GM18526 (cell line): Measurements from ENCODE around the gene GPR15LG.

Source experiments
- POLR2A ChIP-seq: IDR thresholded peaks from 3 replicates; pipeline ENCODE4 v1.6.1; 2011; ENCODE audit not compliant: insufficient read length; ENCODE audit errors: extremely low read depth

Gene GPR15LG

GRCh38 chr10:84204122-84204521, 30.5 kb downstream of the GPR15LG start:
- no peak for TF ChIP-seq POLR2A

DNA sequence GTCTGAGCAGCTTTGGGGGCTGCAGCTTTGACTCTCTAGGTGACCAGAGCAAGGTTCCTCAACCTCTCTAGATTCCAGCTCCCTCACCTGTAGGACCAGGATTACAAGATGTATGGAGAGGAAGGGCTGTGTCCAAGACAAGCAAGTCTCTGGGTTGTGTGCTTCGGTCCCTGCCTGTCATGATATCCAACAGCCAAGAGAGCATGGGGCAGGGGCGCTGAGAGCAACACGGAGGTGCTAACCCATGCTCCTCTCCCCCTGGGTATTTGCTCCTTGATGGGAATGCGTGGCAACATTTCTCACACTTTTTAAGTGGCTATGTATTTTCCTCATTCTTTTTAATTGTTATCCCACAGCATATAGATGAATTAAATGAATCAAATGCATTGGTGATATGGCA, 31.0 kb downstream of the GPR15LG start:
- TF ChIP-seq POLR2A, result no peak

DNA sequence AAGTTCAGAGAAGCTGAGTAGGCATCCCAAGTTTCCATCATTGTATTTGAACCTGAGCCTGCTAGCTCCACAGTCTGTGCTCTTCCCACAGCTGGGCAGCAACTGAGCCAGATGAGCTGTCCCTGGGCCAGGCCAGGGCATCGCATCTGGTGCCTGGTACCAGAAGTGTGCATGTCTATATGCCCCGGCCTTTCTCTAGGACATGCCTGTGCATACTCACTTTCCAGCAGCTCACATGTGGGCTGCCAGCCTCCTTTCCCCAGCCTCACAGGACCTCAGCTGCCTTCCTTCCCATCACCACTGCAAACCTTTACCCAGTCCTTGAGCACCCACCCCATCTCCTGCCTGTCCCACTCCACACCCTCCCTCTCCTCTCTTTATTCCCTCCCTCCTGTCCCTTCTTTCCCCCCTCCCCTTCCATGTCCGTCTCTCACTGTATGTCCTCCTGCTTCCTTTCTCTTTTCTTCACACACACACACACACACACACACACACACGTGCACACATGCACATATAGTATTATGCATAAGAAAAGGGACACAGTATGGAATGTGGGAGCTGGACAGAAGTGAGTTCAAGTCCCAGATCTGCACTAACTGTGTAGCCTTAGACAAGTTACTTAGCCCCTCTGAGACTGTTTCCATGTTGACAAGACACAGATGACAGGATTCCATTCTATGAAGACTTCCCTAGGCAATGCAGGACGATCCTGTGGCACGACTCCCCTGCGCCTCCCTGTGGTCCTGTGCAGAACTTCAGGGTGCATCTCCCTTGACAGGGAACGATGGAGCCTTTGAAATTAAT, 31.6 kb downstream of the GPR15LG start:
- TF ChIP-seq POLR2A, result no peak

DNA sequence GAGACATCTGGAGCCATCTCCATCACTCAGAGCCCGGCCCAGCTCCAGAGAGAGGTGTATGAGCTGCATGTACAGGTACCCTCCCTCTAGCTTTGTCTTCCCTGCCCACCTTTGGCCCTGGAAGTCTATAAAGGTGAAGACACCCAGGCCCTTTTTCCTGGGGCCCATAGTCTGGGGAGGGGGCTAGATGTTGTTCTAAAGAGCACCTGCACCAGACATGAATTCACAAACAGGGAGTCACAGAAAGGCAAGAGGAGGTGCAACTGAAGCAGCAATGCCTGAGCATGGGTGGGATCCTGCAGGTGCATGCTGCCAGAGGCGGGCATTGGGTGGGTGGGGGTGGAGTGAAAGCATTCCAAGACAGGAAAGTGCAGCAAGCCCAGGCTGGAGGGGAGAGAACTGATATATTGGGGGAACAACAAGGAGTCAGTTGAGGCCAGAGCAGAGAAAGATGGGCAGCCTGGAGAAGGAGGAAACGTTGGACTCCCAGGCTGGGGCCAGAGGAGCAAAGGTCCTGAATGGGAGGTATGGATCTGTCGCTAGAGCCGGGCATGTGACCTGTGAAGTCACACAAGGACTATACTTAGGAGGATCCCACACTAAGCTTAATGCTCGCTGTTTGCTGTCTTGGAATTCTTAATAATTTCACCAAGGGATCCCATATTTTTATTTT, 32.4 kb downstream of the GPR15LG start:
- no peak for TF ChIP-seq POLR2A

- no peak for TF ChIP-seq POLR2A
Observed at GRCh38 chr10:84208023-84208422, 34.4 kb downstream of the GPR15LG start.

- no peak for TF ChIP-seq POLR2A
Observed at GRCh38 chr10:84211566-84211965, 38.0 kb downstream of the GPR15LG start.

GRCh38 chr10:84212014-84212413, 38.4 kb downstream of the GPR15LG start:
- TF ChIP-seq POLR2A, result no peak

DNA sequence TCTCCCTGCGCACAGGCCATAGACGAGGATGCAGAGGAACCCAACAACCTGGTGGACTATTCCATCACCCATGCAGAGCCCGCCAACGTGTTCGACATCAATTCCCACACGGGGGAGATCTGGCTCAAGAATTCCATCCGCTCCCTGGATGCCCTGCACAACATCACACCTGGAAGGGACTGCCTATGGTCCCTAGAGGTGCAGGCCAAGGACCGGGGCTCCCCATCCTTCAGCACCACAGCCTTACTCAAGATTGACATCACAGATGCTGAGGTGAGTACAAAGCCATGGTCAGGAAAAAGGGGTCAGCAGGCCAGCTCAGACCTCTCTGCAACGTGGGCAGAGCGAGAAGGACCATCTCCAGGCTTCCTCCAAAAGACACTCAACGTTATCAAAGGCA, 39.5 kb downstream of the GPR15LG start:
- no peak for TF ChIP-seq POLR2A

DNA sequence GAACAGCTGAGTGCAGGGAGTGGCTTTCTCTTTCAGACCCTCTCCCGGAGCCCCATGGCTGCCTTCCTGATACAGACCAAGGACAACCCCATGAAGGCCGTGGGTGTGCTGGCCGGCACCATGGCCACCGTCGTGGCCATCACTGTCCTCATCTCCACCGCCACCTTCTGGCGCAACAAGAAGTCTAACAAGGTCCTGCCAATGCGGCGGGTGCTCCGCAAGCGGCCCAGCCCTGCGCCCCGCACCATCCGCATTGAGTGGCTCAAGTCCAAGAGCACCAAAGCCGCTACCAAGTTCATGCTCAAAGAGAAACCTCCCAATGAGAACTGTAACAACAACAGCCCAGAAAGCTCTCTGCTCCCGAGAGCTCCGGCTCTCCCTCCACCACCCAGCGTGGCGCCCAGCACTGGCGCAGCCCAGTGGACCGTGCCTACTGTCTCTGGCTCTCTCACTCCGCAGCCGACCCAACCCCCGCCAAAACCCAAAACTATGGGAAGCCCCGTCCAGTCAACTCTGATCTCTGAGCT, 40.5 kb downstream of the GPR15LG start:
- no peak for TF ChIP-seq POLR2A

DNA sequence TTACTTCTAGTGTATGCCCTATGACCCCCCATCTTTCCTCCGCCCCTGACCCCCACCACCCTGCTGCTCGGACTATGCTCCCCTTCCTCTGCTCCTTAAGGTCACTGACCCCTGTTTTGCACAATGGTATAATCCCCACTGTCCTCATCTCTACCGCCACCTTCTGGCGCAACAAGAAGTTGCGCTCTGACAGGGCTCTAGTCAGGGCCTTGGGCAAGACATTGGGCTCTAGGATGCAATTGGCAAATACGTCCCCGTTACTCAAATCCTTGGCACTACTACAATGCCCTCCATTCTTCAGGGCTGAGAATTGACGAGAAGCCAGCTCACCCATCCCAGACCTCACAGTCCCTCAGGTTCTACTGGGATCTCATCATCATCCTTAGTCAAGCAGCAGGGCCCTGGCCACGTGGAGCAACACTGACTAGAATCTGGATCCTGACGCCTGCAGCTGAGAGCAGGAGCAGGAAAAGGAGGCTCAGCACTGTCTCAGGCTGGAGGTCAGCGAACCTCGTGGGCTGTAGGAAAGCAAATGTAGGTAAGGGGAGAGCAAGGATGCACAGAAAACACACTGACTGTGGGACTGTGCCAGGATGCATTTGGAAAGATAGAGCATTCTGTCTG, 41.1 kb downstream of the GPR15LG start:
- TF ChIP-seq POLR2A, result no peak

DNA sequence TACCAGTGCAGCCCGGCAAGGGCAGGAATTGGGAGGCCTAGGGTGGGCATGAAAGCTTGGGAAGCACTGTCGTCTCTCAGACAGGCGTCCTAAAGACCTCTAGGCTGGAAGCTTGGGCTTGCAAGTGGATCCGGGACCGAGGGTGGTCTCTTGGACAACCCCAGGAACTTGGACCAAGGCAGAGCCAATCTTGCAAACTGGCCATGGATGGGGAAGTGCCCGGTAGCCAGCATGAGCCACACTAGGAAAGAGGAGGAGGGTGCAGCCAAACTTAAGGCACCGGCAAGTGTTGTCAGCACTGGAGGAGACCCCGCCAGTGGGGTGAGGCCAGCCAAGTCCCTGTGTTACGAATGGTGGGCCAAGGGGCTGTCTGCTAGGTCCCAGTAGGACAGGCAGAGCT, 43.2 kb downstream of the GPR15LG start:
- TF ChIP-seq POLR2A, result no peak

GRCh38 chr10:84217746-84218145, 44.1 kb downstream of the GPR15LG start:
- no peak for TF ChIP-seq POLR2A

DNA sequence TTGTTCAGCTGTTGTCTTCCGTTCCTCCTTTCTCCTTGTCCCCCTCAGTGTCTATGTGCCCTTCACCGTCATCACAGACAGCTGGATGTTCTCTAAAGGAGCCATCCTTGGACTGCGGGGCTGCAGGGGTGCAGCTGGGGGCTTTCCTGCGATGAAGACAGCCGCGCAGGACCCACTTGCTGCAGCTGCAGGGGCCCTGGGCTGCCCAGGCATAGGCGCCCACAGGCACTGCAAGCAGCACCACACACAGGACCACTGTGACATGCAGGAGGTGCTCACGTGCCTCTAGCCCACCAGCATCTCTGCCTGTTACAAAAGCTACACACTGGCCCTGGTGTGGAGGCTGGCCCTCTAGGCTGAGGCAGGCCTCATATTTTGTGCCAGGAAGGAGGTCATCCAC, 48.3 kb downstream of the GPR15LG start:
- no peak for TF ChIP-seq POLR2A

- TF ChIP-seq POLR2A, result no peak
Observed at GRCh38 chr10:84224411-84225028, 50.9 kb downstream of the GPR15LG start.

DNA sequence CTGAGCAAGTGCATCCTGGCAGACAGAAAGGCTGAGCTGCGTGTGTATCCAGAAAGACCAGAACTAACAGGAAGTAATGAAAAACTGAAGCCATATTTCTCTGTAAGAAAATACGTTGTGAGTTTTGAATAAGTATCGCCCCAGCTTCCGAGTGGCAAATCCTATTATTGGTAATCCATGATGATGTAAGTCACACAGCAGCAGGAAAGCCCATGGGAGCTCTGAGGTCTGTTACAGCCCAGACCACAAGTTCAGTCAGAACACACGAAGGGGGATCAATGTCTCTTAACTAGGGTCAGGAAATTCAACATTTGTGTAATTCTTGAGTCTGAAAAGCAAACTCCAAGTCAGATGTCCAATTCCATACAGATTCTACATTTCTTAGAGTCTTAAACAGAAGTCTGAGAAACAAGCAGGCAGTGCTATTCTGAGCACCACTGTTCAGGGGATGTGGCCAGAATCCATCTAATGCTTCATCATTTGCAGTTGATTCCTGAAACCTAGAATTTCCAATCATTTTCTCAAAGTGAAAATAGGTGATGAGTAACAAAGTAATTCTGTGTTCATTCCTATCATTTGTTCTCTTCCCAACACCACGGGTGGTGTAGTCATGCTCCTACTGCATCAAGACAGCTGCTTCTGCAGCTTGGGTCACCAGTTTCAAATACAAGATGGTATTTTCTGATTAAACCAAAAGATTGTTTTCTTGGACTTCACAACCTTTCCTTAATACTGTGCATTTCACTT, 52.0 kb downstream of the GPR15LG start, which contains the start of gene LRIT2:
LRIT2 (minus strand) TSS at position 118 of the 747 bp plus-strand sequence; CDS start at position 94, 24 bp downstream.
- no peak for TF ChIP-seq POLR2A
